HCT116 (cell line): ENCODE results near the gene LMBR1. TPM values are rescaled to one million over a fixed set of nuclear protein-coding genes. Genes with fewer than 3 reads are reported as not detected.

ENCODE experiments used
- ATAC-seq: fragments of 200-7000 bp; cut with Tn5 transposase; 2 replicates; pipeline ENCODE4 v1.9.1; 2020; ENCODE audit warnings: mild to moderate bottlenecking, moderate library complexity
- BruUV-seq: library from RNA; stranded (reverse); fragments of 400-500 nt; replicated peaks from 2 replicates; lab custom pipeline; 2021; lab: Mats Ljungman, UMichigan
- CTCF ChIA-PET: fragments of 300-600 bp; sonication (Branson Sonifier 250); formaldehyde crosslinking; loops from one replicate; lab custom pipeline; 2021; ENCODE audit warnings: antibody characterized with exemption; lab: Charles Lee
- POLR2A ChIA-PET: fragments of 300-600, 350-600 bp; sonication (Branson Sonifier 250); formaldehyde crosslinking; loops from one replicate; lab custom pipeline; 2021; ENCODE audit warnings: antibody characterized with exemption; lab: Charles Lee
- RAD21 ChIA-PET, 2 experiments: fragments of 300-600 bp; sonication (Branson Sonifier 250); formaldehyde crosslinking; loops; one replicate each; lab custom pipeline; 2023; ENCODE audit warnings: low total read pairs in 2 of 2; ENCODE audit not compliant: uncharacterized antibody in 2 of 2, unreplicated experiment in 2 of 2, low non-redundant PET in 1 of 2; lab: Charles Lee
- DNase-seq: peaks from one replicate; pipeline ENCODE4 v3.0.0-alpha.2; 2010; ENCODE audit warnings: low read depth, low spot score
- H2AFZ ChIP-seq: fragments of 200-600 bp; shearing (Covaris generic), sonication (generic); 2 replicates; pipeline ENCODE4 v1.6.1; 2017; ENCODE audit warnings: low read depth, mixed run types, mixed read lengths, antibody characterized with exemption, low read length; ENCODE audit not compliant: poor library complexity, severe bottlenecking
- H3K27ac ChIP-seq: 2 replicates; pipeline ENCODE4 v1.5.1; 2012; ENCODE audit warnings: low read depth, low read length
- H3K27me3 ChIP-seq: fragments of 200-600 bp; sonication (generic); 2 replicates; pipeline ENCODE4 v1.6.1; 2016; ENCODE audit warnings: mixed run types, low read length, mixed read lengths; ENCODE audit not compliant: insufficient read depth
- H3K36me3 ChIP-seq, 2 experiments: fragments of 200-500 bp in 1 of 2; fragments of 200-600 bp in 1 of 2; sonication (Bioruptor generic) in 1 of 2; sonication (generic) in 1 of 2; 2 replicates each; pipeline versions ENCODE4 v1.5.1 to v1.6.1; 2014 to 2016; ENCODE audit warnings: low read length in 2 of 2, inconsistent platforms in 1 of 2, mixed read lengths in 1 of 2, mixed run types in 1 of 2; ENCODE audit not compliant: insufficient read depth in 2 of 2, control insufficient read depth in 1 of 2
- H3K4me1 ChIP-seq, 2 experiments: fragments of 200-600 bp in 1 of 2; sonication (generic) in 1 of 2; 2 replicates each; pipeline versions ENCODE4 v1.5.1 to v1.6.1; 2012 to 2017; ENCODE audit warnings: low read length in 2 of 2, inconsistent platforms in 1 of 2, mild to moderate bottlenecking in 1 of 2, mixed read lengths in 1 of 2, mixed run types in 1 of 2, moderate library complexity in 1 of 2; ENCODE audit not compliant: insufficient read depth in 2 of 2, control insufficient read depth in 1 of 2
- H3K4me2 ChIP-seq: fragments of 200-600 bp; sonication (generic); 2 replicates; pipeline ENCODE4 v1.6.1; 2017; ENCODE audit warnings: mixed run types, low read length, mixed read lengths
- H3K4me3 ChIP-seq, 2 experiments: fragments of 200-600 bp in 1 of 2; sonication (generic) in 1 of 2; replicated peaks in 1 of 2; 2 replicates each; pipeline ENCODE4 v1.5.1; 2011 to 2016; ENCODE audit warnings: low read length in 2 of 2, control low read depth in 1 of 2, low read depth in 1 of 2, mild to moderate bottlenecking in 1 of 2, mixed read lengths in 1 of 2, mixed run types in 1 of 2
- H3K79me2 ChIP-seq: fragments of 200-600 bp; sonication (generic); 2 replicates; pipeline ENCODE4 v1.6.1; 2017; ENCODE audit warnings: mild to moderate bottlenecking, mixed run types, low read length, moderate library complexity, mixed read lengths; ENCODE audit not compliant: insufficient read depth
- H3K9ac ChIP-seq: fragments of 200-600 bp; sonication (generic); 2 replicates; pipeline ENCODE4 v1.6.1; 2016; ENCODE audit warnings: low read length, mixed read lengths
- H3K9me2 ChIP-seq: fragments of 200-600 bp; sonication (generic), shearing (Covaris generic); 2 replicates; pipeline ENCODE4 v1.6.1; 2017; ENCODE audit warnings: mixed run types, mild to moderate bottlenecking, moderate library complexity; ENCODE audit not compliant: insufficient read depth
- H3K9me3 ChIP-seq, 2 experiments: fragments of 200-500 bp in 1 of 2; fragments of 200-600 bp in 1 of 2; sonication (Bioruptor generic) in 1 of 2; sonication (generic) in 1 of 2; 2 replicates each; pipeline ENCODE4 v1.6.1; 2014 to 2017; ENCODE audit warnings: low read length in 2 of 2, mixed read lengths in 2 of 2, inconsistent platforms in 1 of 2, low read depth in 1 of 2, mild to moderate bottlenecking in 1 of 2, mixed run types in 1 of 2, moderate library complexity in 1 of 2; ENCODE audit not compliant: control insufficient read depth in 1 of 2, insufficient read depth in 1 of 2
- H4K20me1 ChIP-seq: fragments of 200-600 bp; sonication (generic), shearing (Covaris generic); 2 replicates; pipeline ENCODE4 v1.6.1; 2017; ENCODE audit warnings: mixed run types, mild to moderate bottlenecking, moderate library complexity; ENCODE audit not compliant: insufficient read depth
- ATF3 ChIP-seq: IDR thresholded peaks from 2 replicates; pipeline ENCODE4 v1.6.1; 2012
- CEBPB ChIP-seq: IDR thresholded peaks from 2 replicates; pipeline ENCODE4 v1.6.1; 2012; ENCODE audit warnings: low read depth
- JUND ChIP-seq: IDR thresholded peaks from 2 replicates; pipeline ENCODE4 v1.6.1; 2012
- POLR2A ChIP-seq: IDR thresholded peaks from 2 replicates; pipeline ENCODE4 v1.7.0; 2011; ENCODE audit warnings: borderline replicate concordance; ENCODE audit not compliant: insufficient read depth, insufficient read length; ENCODE audit errors: extremely low read depth
- RAD21 ChIP-seq: IDR thresholded peaks from 2 replicates; pipeline ENCODE4 v1.6.1; 2012; ENCODE audit warnings: low read depth, mild to moderate bottlenecking
- REST ChIP-seq: IDR thresholded peaks from 2 replicates; pipeline ENCODE4 v1.6.1; 2012; ENCODE audit warnings: low read depth
- TCF7L2 ChIP-seq: IDR thresholded peaks from 2 replicates; pipeline ENCODE4 v1.7.0; 2011; ENCODE audit warnings: borderline replicate concordance, inconsistent platforms; ENCODE audit not compliant: insufficient read depth, insufficient read length; ENCODE audit errors: extremely low read depth
- intact Hi-C: fragments of 100-400 bp; cut with micrococcal nuclease; formaldehyde crosslinking; loops from 2 replicates; pipeline ENCODE4 v1.10.0; 2022
- total RNA-seq: library from RNA; stranded (reverse); gene quantifications from one replicate; pipeline ENCODE4 v1.2.1, GENCODE V29; 2021; ENCODE audit not compliant: unreplicated experiment

LMBR1 gene
- total RNA-seq, 1 experiment from 2014 or later = 84.0 TPM

GRCh38 chr7:156892081-156892800, 742 bp downstream of the LMBR1 start (continued):
- TF ChIP-seq REST (no peak), TCF7L2 (peak; percentile 59)

GRCh38 chr7:156889746-156890145, 3.2 kb downstream of the LMBR1 start:
- POLR2A ChIA-PET = no interaction called here

More at GRCh38 chr7:156889746-156890145, 3.2 kb downstream of the LMBR1 start:
- H3K4me1 ChIP-seq = peaks cover 10 to 31% of the 10 kb centered on the region in 2 experiments
- no peak for ATAC-seq
- CTCF ChIA-PET = no interaction called here
- no peak overlapping the region for H2AFZ ChIP-seq
- H3K36me3 ChIP-seq = no peaks in the 10 kb centered on the region
- no peaks in the 10 kb centered on the region for H3K27me3 ChIP-seq
- no peaks in the 10 kb centered on the region for H4K20me1 ChIP-seq
- H3K9me2 ChIP-seq = no peaks in the 10 kb centered on the region
- H3K9me3 ChIP-seq = no peaks in the 10 kb centered on the region
- TF ChIP-seq CEBPB (0 out of 2 replicates have a peak, but pooled peaks have one; percentile 12), JUND (no peak), ATF3 (no peak), RAD21 (no peak), POLR2A (no peak)
- peaks cover 80% of the 10 kb centered on the region for H3K79me2 ChIP-seq
- no peak overlapping the region for H3K27ac ChIP-seq
- BruUV-seq = no TSS peak
- DNase-seq = no peak
- H3K4me3 ChIP-seq = no peak overlapping the region
- H3K4me2 ChIP-seq = no peak overlapping the region
- intact Hi-C loops = no loop called here
- H3K9ac ChIP-seq = no peak overlapping the region
- RAD21 ChIA-PET = no interaction called here
